ENCODE measurements around the gene RNLS.

Gene RNLS

DNA sequence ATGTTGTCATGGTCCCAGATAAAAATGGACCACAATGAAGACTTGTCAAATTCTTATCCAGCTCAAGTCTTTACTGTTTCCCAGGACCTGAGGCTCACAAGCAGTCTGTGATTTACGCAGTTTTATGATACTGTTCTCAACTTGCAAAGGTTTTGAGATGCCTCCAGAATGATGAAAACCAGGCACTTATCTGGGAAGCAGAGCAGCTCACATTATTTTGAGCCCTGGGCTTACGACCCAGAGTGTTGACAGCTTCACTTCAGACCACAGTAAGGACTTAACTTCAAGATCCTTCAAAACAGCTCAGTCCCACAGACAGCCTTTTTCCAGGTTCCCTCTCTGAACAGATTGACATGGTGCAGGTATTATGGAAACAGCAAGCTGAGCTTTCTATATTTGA is 236.1 kb downstream of the RNLS start:
- H3K4me3 ChIP-seq (ENCODE audit: low read depth, low read length): no peak overlapping the region
- no peak for DNase-seq (ENCODE audit: low read depth)
- TF ChIP-seq, protein P1, sequence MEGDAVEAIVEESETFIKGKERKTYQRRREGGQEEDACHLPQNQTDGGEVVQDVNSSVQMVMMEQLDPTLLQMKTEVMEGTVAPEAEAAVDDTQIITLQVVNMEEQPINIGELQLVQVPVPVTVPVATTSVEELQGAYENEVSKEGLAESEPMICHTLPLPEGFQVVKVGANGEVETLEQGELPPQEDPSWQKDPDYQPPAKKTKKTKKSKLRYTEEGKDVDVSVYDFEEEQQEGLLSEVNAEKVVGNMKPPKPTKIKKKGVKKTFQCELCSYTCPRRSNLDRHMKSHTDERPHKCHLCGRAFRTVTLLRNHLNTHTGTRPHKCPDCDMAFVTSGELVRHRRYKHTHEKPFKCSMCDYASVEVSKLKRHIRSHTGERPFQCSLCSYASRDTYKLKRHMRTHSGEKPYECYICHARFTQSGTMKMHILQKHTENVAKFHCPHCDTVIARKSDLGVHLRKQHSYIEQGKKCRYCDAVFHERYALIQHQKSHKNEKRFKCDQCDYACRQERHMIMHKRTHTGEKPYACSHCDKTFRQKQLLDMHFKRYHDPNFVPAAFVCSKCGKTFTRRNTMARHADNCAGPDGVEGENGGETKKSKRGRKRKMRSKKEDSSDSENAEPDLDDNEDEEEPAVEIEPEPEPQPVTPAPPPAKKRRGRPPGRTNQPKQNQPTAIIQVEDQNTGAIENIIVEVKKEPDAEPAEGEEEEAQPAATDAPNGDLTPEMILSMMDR (IDR thresholded peaks at IDR 0.05; ENCODE audit: low read depth, low read length, missing control alignments): no peak

DNA sequence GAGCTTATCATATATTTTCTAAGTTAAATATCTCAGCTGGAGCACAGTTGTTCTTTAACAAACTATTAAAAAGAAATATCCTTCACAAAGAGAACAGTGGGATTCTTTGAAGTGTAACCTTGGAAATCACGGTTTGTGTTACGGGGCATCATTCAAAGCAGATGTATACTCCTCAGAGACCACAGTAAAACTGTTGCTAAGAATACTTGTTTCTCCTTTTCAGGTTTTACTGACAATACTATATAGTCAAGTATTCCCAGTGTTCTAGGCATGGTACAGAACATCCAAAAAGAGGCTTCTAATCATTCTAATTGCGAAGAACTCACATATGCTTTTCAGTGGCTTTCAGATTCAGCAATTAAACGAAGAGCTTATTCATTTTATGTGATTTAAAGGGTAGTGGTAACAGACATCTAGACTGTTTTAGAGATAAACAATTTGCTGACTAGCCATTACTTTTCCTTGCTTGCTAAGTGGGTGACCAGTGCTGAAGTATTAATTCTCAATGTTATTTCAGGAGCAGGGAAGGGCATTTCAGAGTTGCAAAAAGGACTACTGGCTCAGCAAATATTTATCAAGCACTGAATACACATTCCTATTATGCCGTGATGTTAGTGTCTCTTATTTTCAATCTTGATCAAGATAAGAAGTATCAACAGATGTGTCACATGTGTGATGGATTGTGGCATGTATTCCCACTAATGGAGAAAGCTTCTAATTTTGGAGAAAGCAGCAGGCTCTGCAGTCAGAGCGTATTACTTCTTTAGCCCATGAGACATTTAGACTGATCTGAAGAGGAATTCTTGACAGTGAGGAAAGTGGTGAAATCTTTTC is 236.8 kb downstream of the RNLS start:
- H3K4me3 ChIP-seq (ENCODE audit: low read depth, low read length): no peak overlapping the region
- DNase-seq (ENCODE audit: low read depth): no peak

DNA sequence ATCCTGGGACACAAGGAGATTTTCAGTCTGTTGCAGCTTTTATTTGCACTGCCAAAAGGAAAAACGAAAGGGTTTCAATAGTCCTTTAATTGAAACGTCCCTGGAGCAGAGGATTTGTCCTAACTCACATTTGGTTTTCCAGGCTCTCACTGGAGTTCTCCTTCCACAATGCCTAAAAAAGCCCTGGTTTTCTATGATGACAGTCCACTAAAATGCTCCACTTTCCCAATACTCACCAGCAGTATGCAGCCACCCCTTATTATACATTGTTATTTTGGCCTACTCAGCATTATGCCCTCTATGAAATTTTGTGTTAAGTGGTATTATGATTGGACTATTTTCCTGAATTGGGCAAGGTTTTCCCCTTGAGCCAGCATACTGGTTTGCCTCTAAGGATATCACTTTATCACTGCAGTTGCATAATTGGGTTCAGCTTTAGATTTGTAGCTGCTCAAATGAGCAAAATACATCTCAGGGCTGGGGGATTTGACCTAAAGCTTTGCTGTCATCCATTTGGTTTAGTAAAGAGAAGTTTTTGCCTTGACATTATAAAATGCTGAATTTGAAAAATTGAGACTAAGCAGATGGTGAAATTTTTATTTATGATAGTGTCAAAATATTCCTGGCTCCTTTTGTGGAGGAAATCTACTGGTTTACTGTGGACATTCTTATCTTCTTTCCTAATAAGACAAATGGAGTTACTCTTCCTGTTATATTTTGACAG is 239.2 kb downstream of the RNLS start:
- TF ChIP-seq, protein P1 (IDR thresholded peaks at IDR 0.05; ENCODE audit: low read depth, low read length, missing control alignments): no peak
- no peak for DNase-seq (ENCODE audit: low read depth)
- no peak overlapping the region for H3K4me3 ChIP-seq (ENCODE audit: low read depth, low read length)

More for the DNA sequence above, 236.8 kb downstream of the RNLS start:
- TF ChIP-seq, protein P1 (IDR thresholded peaks at IDR 0.05; ENCODE audit: low read depth, low read length, missing control alignments): no peak

DNA sequence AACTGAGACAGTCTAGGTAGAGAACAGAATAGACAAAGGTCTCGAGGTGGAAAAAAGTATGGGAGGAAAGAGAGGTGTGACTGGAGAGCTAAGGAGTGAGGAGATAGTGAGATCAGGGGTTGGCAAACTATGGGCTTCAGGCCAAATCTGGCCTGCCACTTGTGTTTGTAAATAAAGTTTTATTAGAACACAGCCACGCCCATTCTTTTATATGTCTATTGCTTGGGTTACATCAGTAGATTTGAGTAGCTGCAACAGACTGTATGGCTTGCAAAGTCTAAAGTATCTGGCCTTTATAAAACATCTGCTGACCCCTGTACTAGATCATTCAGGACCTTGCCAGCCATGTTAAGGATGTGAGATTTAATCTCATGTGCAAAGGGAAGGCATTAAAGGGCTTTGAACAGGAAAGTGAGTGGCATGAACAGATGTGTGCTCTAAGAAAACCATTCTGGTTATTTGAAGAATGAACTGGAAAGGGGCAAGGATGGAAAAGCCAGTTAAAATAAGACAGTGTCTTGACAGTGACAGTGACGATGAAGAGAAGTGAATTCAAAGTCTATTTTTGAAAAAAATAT is 240.3 kb downstream of the RNLS start:
- DNase-seq (ENCODE audit: low read depth): no peak
- TF ChIP-seq, protein P1 (IDR thresholded peaks at IDR 0.05; ENCODE audit: low read depth, low read length, missing control alignments): no peak
- no peak overlapping the region for H3K4me3 ChIP-seq (ENCODE audit: low read depth, low read length)

DNA sequence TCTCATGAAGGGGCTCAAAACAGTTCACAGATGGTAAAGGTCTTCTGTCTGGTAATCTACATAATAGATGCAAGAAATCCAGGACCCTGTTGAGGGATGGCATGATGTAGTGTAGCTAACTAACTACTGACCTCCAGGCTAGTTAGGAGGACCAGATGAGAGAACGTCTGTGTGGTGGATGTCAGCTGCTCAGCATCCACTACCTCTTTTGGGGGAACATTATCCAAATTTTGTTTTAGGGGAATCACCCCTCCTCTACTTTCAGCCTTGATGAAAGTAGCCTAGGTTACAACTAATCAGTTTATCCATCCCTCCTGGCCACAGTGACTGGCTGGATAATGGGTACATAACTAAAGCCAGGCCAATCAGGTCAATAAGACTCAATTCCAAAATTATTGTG is 246.0 kb downstream of the RNLS start:
- H3K4me3 ChIP-seq (ENCODE audit: low read depth, low read length): no peak overlapping the region
- no peak for DNase-seq (ENCODE audit: low read depth)
- TF ChIP-seq, protein P1 (IDR thresholded peaks at IDR 0.05; ENCODE audit: low read depth, low read length, missing control alignments): no peak

DNA sequence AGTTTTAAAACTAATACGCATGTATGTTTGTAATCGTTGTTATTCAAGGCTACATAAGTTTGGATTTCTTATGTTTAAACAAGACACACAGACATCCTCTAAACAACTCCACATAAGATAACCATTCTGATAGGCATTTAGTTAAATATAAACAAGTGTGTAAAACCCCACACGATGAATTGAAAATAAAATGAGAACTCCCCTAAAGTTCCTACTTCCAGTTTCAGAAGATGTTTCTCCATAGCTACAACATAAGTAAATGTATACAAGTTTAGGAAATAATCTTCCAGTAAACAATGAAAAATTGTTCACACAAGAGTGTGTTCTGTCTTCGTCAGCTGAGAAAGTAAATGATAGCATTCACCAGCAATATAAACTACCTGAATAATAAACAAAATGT is 246.8 kb downstream of the RNLS start:
- TF ChIP-seq, protein P1 (IDR thresholded peaks at IDR 0.05; ENCODE audit: low read depth, low read length, missing control alignments): no peak
- DNase-seq (ENCODE audit: low read depth): no peak

More for the DNA sequence above, 246.8 kb downstream of the RNLS start:
- no peak overlapping the region for H3K4me3 ChIP-seq (ENCODE audit: low read depth, low read length)

Measured in GM12864 (cell line).